GM12891 (cell line): Measurements from ENCODE around the gene CAPS2.

ENCODE experiments used
- POLR2A ChIP-seq: IDR thresholded peaks from 2 replicates; pipeline ENCODE4 v1.6.1; 2011; ENCODE audit warnings: low read depth, low read length, control low read depth
- POLR2AphosphoS5 ChIP-seq: IDR thresholded peaks from 2 replicates; pipeline ENCODE4 v1.6.1; 2011; ENCODE audit warnings: low read depth, low read length, control low read depth
- POU2F2 ChIP-seq: IDR thresholded peaks from 2 replicates; pipeline ENCODE4 v1.6.1; 2011; ENCODE audit warnings: low read depth, mild to moderate bottlenecking, control low read depth, low read length, moderate library complexity
- SPI1 ChIP-seq: IDR thresholded peaks from 2 replicates; pipeline ENCODE4 v1.6.1; 2011; ENCODE audit warnings: low read depth, low read length, control low read depth
- TAF1 ChIP-seq: IDR thresholded peaks from 2 replicates; pipeline ENCODE4 v1.6.1; 2011; ENCODE audit warnings: low read depth, low read length, control low read depth

GRCh38 chr12:75341873-75342272 is 11.7 kb upstream of the CAPS2 start:
- TF ChIP-seq POLR2A (no peak), SPI1 (no peak), POLR2AphosphoS5 (no peak), TAF1 (no peak), POU2F2 (no peak)
